Neuronal stem cell (in vitro differentiated cells): ENCODE results near the gene COL5A2. TPM values are rescaled to one million over a fixed set of nuclear protein-coding genes. Genes with fewer than 3 reads are reported as not detected.

ENCODE experiments used
- DNase-seq: peaks from one replicate; pipeline ENCODE4 v3.0.0-alpha.2; 2013; ENCODE audit warnings: low spot score
- H2AFZ ChIP-seq: one replicate; pipeline ENCODE4 v1.6.1; 2013; ENCODE audit warnings: mild to moderate bottlenecking, low read length, inconsistent platforms
- H2AK5ac ChIP-seq: 2 replicates; pipeline ENCODE4 v1.6.1; 2013; ENCODE audit warnings: low read depth, mild to moderate bottlenecking, inconsistent platforms, low read length, moderate library complexity, mixed read lengths
- H2BK120ac ChIP-seq: 2 replicates; pipeline ENCODE4 v1.6.1; 2013; ENCODE audit warnings: low read depth, mild to moderate bottlenecking, inconsistent platforms, low read length, moderate library complexity, mixed read lengths
- H2BK12ac ChIP-seq: one replicate; pipeline ENCODE4 v1.6.1; 2013; ENCODE audit warnings: low read length, inconsistent platforms
- H2BK15ac ChIP-seq: 2 replicates; pipeline ENCODE4 v1.6.1; 2013; ENCODE audit warnings: mild to moderate bottlenecking, low read length, inconsistent platforms, mixed read lengths
- H2BK5ac ChIP-seq: one replicate; pipeline ENCODE4 v1.6.1; 2013; ENCODE audit warnings: inconsistent platforms, mild to moderate bottlenecking, low read length, moderate library complexity
- H3K14ac ChIP-seq: one replicate; pipeline ENCODE4 v1.6.1; 2013; ENCODE audit warnings: low read length, inconsistent platforms
- H3K18ac ChIP-seq: 2 replicates; pipeline ENCODE4 v1.6.1; 2013; ENCODE audit warnings: low read length, inconsistent platforms
- H3K23ac ChIP-seq: 2 replicates; pipeline ENCODE4 v1.6.1; 2013; ENCODE audit warnings: low read depth, mild to moderate bottlenecking, mixed read lengths, low read length, inconsistent platforms; ENCODE audit not compliant: poor library complexity
- H3K27ac ChIP-seq: replicated peaks from 3 replicates; pipeline ENCODE4 v1.5.1; 2013; ENCODE audit warnings: low read length, inconsistent platforms
- H3K27me3 ChIP-seq, 3 experiments: 2 replicates each; pipeline ENCODE4 v1.6.1; 2013; ENCODE audit warnings: low read length in 3 of 3, mild to moderate bottlenecking in 2 of 3, inconsistent platforms in 1 of 3, low read depth in 1 of 3, mixed read lengths in 1 of 3, moderate library complexity in 1 of 3; ENCODE audit not compliant: control insufficient read depth in 3 of 3, insufficient read depth in 3 of 3
- H3K36me3 ChIP-seq, 2 donors: replicated peaks in 1 of 2; 2 replicates each; pipeline ENCODE4 v1.6.1; 2013; ENCODE audit warnings: low read length in 2 of 2; ENCODE audit not compliant: control insufficient read depth in 2 of 2, insufficient read depth in 2 of 2
- H3K4ac ChIP-seq: 2 replicates; pipeline ENCODE4 v1.6.1; 2013; ENCODE audit warnings: inconsistent platforms, mild to moderate bottlenecking, low read length, moderate library complexity
- H3K4me1 ChIP-seq, 2 donors: 1 replicate in 1 of 2; 2 replicates in 1 of 2; pipeline ENCODE4 v1.6.1; 2013; ENCODE audit warnings: low read length in 2 of 2, low read depth in 1 of 2; ENCODE audit not compliant: control insufficient read depth in 2 of 2, insufficient read depth in 1 of 2
- H3K4me2 ChIP-seq: one replicate; pipeline ENCODE4 v1.6.1; 2013; ENCODE audit warnings: mild to moderate bottlenecking, low read length, inconsistent platforms; ENCODE audit not compliant: insufficient read depth, poor library complexity, severe bottlenecking
- H3K4me3 ChIP-seq, 2 donors: 2 replicates each; pipeline ENCODE4 v1.5.1; 2013; ENCODE audit warnings: low read length in 2 of 2, mild to moderate bottlenecking in 2 of 2, inconsistent platforms in 1 of 2, moderate library complexity in 1 of 2
- H3K79me1 ChIP-seq: one replicate; pipeline ENCODE4 v1.6.1; 2013; ENCODE audit warnings: low read depth, mild to moderate bottlenecking, inconsistent platforms, low read length, moderate library complexity
- H3K9ac ChIP-seq: one replicate; pipeline ENCODE4 v1.6.1; 2013; ENCODE audit warnings: mild to moderate bottlenecking, low read depth, low read length, inconsistent platforms; ENCODE audit not compliant: poor library complexity
- H3K9me3 ChIP-seq, 2 donors: replicated peaks in 1 of 2; 2 replicates each; pipeline versions ENCODE3 to v1.6.1; 2013; ENCODE audit warnings: low read length in 2 of 2, mild to moderate bottlenecking in 2 of 2, inconsistent platforms in 1 of 2, low read depth in 1 of 2, mixed read lengths in 1 of 2, moderate library complexity in 1 of 2; ENCODE audit not compliant: control insufficient read depth in 2 of 2, insufficient read depth in 1 of 2
- H4K8ac ChIP-seq: one replicate; pipeline ENCODE4 v1.6.1; 2013; ENCODE audit warnings: low read depth, mild to moderate bottlenecking, inconsistent platforms, low read length, moderate library complexity
- H4K91ac ChIP-seq: one replicate; pipeline ENCODE4 v1.6.1; 2013; ENCODE audit warnings: low read length, low read depth, mild to moderate bottlenecking, inconsistent platforms; ENCODE audit not compliant: poor library complexity
- WGBS, 2 donors: extraction: QIAGEN DNeasy Blood & Tissue Kit; methylation state at CpG; one replicate each; pipeline ENCODE4 v1.1.7; 2013; ENCODE audit warnings: missing lambda C conversion rate in 2 of 2, mixed read lengths in 1 of 2; ENCODE audit not compliant: insufficient read length in 2 of 2, insufficient replicate concordance in 1 of 2; ENCODE audit errors: extremely low coverage in 2 of 2; 5-methylcytosine and 5-hydroxymethylcytosine counted together
- polyA plus RNA-seq, 2 experiments: library from polyadenylated mRNA; stranded (reverse); fragments of 200-250 nt; gene quantifications; one replicate each; pipeline ENCODE4 v1.2.3, GENCODE V29; 2013

Gene COL5A2
- 29.1 TPM for polyA plus RNA-seq (2013, experiment 1 of 2)
- 29.4 TPM for polyA plus RNA-seq (2013, experiment 2 of 2)

- H2AK5ac ChIP-seq = no peak within 1 kb of the TSS
- no peak within 1 kb of the TSS for H3K18ac ChIP-seq
- no peak within 1 kb of the TSS for H2BK12ac ChIP-seq
- H2AFZ ChIP-seq = peak within 1 kb of the TSS; percentile 86
- no peak within 1 kb of the TSS for H3K9ac ChIP-seq
- no CpG with 5 or more reads among the region's 6 CpGs for WGBS, 2 donors
- no peak within 1 kb of the TSS for H3K14ac ChIP-seq
- no peak within 1 kb of the TSS for H4K91ac ChIP-seq
- H2BK15ac ChIP-seq = no peak within 1 kb of the TSS
- peaks cover 0 to 1% of the 10 kb centered on the region in 2 donors for H3K4me1 ChIP-seq
- H3K4ac ChIP-seq = no peak within 1 kb of the TSS
- H3K9me3 ChIP-seq = no peaks in the 10 kb centered on the region
- H3K27me3 ChIP-seq = no peaks in the 10 kb centered on the region
- no peak within 1 kb of the TSS for H3K23ac ChIP-seq
- H3K36me3 ChIP-seq = no peaks in the 10 kb centered on the region
- H3K4me2 ChIP-seq = peak within 1 kb of the TSS; percentile 56
- H2BK120ac ChIP-seq = no peak within 1 kb of the TSS
- peak; percentile 40 for DNase-seq
- peak within 1 kb of the TSS; percentile 80 for H3K27ac ChIP-seq
- H3K79me1 ChIP-seq = no peaks in the 10 kb centered on the region
- peak within 1 kb of the TSS; percentile 56 to 80 for H3K4me3 ChIP-seq
- no peak within 1 kb of the TSS for H2BK5ac ChIP-seq
- H4K8ac ChIP-seq = no peak within 1 kb of the TSS
Measured at GRCh38 chr2:189179570-189179950, at the start of gene COL5A2. COL5A2 (minus strand) TSS chr2:189179761; CDS start chr2:189179604, 157 bp downstream.

GRCh38 chr2:189226017-189226416 lies 46.5 kb upstream of the COL5A2 start:
- Histone ChIP-seq H2BK12ac (no peak overlapping the region), H2BK120ac (no peak overlapping the region), H4K91ac (no peak overlapping the region), H3K23ac (no peak overlapping the region), H3K79me1 (no peaks in the 10 kb centered on the region), H3K27me3 (no peaks in the 10 kb centered on the region), H3K4ac (no peak overlapping the region), H3K9ac (no peak overlapping the region), H3K4me1 (no peaks in the 10 kb centered on the region), H3K14ac (no peak overlapping the region), H3K9me3 (no peaks in the 10 kb centered on the region), H3K36me3 (no peaks in the 10 kb centered on the region), H2BK5ac (no peak overlapping the region), H2AFZ (peak overlapping the region; percentile 1), H3K27ac (no peak overlapping the region), H3K4me3 (no peak overlapping the region), H3K18ac (no peak overlapping the region), H2BK15ac (no peak overlapping the region), H2AK5ac (no peak overlapping the region), H4K8ac (no peak overlapping the region), H3K4me2 (no peak overlapping the region)
- no peak for DNase-seq
- WGBS, 2 donors = no CpG with 5 or more reads among the region's 1 CpG

GRCh38 chr2:189225032-189225431 lies 45.5 kb upstream of the COL5A2 start:
- Histone ChIP-seq H3K4ac (no peak overlapping the region), H2BK12ac (no peak overlapping the region), H3K18ac (no peak overlapping the region), H3K4me3 (no peak overlapping the region), H2AK5ac (no peak overlapping the region), H3K79me1 (no peaks in the 10 kb centered on the region), H3K27ac (no peak overlapping the region), H3K23ac (no peak overlapping the region), H4K91ac (no peak overlapping the region), H4K8ac (no peak overlapping the region), H3K4me2 (no peak overlapping the region), H2AFZ (no peak overlapping the region), H3K9me3 (no peaks in the 10 kb centered on the region), H3K36me3 (no peaks in the 10 kb centered on the region), H3K9ac (no peak overlapping the region), H3K14ac (no peak overlapping the region), H3K4me1 (no peaks in the 10 kb centered on the region), H3K27me3 (no peaks in the 10 kb centered on the region), H2BK5ac (no peak overlapping the region), H2BK15ac (no peak overlapping the region), H2BK120ac (no peak overlapping the region)
- no CpG with 5 or more reads among the region's 2 CpGs for WGBS, 2 donors
- DNase-seq = no peak

GRCh38 chr2:189222468-189223105 lies 43.0 kb upstream of the COL5A2 start:
- no CpG with 5 or more reads among the region's 4 CpGs for WGBS, 2 donors
- Histone ChIP-seq H2BK120ac (no peak overlapping the region), H3K9me3 (no peaks in the 10 kb centered on the region)

More at GRCh38 chr2:189222468-189223105, 43.0 kb upstream of the COL5A2 start:
- H4K91ac ChIP-seq = no peak overlapping the region
- H3K14ac ChIP-seq = no peak overlapping the region
- H3K79me1 ChIP-seq = no peaks in the 10 kb centered on the region
- no peak overlapping the region for H2AFZ ChIP-seq
- no peaks in the 10 kb centered on the region for H3K36me3 ChIP-seq
- H3K4ac ChIP-seq = no peak overlapping the region
- H2AK5ac ChIP-seq = no peak overlapping the region
- DNase-seq = no peak
- H3K4me2 ChIP-seq = no peak overlapping the region
- H3K4me3 ChIP-seq = no peak overlapping the region
- H2BK12ac ChIP-seq = no peak overlapping the region
- no peak overlapping the region for H3K18ac ChIP-seq
- H3K9ac ChIP-seq = no peak overlapping the region
- H3K27ac ChIP-seq = no peak overlapping the region
- H2BK5ac ChIP-seq = no peak overlapping the region
- H3K27me3 ChIP-seq = no peaks in the 10 kb centered on the region
- no peak overlapping the region for H4K8ac ChIP-seq
- no peak overlapping the region for H3K23ac ChIP-seq
- H3K4me1 ChIP-seq = peaks cover 0 to 3% of the 10 kb centered on the region in 2 donors
- H2BK15ac ChIP-seq = no peak overlapping the region
